Measurements from ENCODE around the gene LRRC75A.
"Not testable (repeated sequence)": the region's sequence is repeated elsewhere in the genome, so short reads cannot be mapped to it uniquely, and the experiment has no call there.

Gene LRRC75A

DNA sequence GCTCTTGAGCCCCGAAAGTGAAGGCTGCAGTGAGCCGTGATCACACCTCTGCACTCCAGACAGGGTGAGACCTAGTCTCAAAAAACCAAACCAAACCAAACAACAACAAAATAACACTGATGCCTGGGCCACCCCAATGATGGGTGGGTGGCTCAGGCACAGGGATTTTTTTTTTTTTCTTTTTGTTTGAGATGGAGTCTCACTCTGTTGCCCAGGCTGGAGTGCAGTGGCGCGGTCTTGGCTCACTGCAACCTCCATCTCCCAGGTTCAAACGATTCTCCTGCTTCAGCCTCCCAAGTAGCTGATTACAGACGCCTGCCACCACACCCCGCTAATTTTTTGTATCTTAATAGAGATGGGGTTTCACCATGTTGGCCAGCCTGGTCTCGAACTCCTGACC is 39.7 kb downstream of the LRRC75A start:
- DNase-seq (ENCODE audit: low read depth, low spot score) = not testable (repeated sequence)

DNA sequence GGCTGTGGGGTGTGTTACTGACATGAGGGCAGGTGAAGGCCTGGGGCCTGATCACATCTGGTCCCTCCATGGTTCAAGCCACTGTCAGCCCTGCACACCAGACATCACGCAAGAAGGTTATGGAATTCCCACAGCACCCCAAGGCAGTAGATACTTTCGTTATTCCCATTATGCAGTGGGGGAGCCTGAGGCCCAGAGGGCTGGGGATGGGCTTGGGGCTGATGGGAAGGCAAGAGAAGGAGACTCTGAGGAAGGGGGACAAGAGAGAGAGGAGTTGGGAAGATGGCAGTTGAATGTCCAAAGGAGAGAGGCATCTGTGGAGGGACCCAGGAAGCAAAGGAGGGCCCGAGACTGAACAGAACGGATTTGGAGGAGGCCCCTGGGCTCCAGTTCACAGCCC is 42.0 kb downstream of the LRRC75A start:
- DNase-seq (ENCODE audit: low read depth, low spot score) = no peak

DNA sequence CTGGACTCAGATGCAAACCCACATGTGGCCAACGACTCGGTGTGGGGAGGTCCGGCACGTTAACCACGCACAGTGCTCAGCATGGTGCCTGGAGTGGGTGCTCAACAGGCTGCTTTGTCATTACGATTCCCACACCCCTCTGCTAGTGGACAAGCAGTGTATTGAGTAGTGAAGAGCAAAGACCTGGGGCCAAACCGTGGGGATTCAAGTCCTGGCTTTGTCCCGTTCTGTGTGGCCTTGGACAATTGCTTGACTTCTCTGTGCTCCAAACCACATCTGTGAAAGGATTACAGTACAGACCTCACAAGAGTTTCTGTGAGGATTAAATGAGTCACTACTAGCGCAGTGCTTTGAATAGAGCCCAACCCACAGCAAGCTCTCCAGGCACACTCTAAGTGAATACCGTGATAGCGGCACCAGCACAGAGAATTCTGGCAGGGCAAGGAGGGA is 42.8 kb downstream of the LRRC75A start:
- DNase-seq (ENCODE audit: low read depth, low spot score) = no peak

DNA sequence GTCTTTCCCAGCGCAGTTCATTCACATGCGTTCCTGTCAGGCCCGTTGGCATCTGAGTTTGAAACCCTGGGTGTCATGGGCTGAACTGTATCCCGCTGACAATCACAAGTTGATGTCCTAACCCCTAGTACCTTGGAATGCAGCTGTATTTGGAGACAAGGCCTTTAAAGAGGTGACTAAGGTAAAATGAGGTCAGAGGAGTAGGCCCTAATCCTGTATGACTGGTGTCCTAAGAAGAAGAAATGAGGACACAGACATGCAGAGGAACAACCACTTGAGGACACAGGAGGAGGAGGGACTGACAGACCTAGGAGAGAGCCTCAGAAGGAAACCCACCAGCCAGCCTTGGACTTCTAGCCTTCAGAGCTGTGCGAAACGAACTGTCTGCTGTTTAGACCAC is 43.5 kb downstream of the LRRC75A start:
- DNase-seq (ENCODE audit: low read depth, low spot score) = no peak

DNA sequence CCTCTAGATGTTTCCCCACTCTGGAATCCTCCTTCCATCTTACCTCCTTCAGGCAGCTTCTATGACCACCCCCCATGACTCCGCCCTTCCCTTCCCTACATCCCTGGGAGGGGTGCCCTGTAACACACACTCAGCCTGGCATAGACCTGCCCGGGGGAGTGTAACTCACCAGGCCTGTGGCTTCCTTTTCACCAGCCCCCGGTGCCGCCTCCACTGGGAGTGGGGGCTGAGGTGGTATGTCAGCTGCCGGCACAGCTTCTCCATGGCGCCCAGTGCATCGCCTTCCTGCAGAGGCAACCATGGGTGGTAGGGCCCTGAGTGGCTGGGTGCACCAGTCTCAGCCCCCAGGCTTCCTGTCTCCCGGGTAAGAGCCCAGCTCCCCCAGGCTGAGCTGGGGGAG is 44.3 kb downstream of the LRRC75A start:
- DNase-seq (ENCODE audit: low read depth, low spot score) = no peak

DNA sequence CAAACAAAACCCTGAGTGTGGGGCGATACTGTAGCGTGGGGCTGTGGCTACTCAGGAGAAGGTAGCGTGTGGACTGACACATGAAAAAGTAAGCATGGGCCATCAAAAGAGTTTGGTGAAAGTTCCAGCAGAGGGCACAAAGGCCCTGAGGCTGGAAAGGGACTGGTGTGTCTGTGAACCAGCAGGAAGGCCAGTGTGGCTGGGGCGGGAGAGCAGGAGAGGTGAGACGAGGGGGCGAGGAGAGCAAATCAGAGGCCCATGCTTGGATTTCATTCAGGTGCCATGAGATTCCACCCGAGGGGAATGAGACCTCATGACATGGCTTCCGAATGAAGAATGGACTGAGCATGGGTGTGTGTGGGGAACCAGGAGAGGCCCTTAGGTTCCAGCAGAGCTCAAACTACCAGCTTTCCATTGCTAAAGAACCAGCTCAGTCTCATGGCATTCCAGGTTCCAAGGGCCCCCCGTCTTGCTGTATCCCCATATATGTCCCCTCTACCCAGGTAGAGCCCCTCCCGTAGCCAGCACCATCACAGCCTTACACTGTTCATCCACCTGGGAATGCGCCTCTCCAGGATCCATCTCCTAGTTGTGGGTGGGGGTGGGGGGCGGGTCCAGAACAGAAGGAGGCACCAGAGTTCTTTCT is 45.5 kb downstream of the LRRC75A start:
- no peak for DNase-seq (ENCODE audit: low read depth, low spot score)

DNA sequence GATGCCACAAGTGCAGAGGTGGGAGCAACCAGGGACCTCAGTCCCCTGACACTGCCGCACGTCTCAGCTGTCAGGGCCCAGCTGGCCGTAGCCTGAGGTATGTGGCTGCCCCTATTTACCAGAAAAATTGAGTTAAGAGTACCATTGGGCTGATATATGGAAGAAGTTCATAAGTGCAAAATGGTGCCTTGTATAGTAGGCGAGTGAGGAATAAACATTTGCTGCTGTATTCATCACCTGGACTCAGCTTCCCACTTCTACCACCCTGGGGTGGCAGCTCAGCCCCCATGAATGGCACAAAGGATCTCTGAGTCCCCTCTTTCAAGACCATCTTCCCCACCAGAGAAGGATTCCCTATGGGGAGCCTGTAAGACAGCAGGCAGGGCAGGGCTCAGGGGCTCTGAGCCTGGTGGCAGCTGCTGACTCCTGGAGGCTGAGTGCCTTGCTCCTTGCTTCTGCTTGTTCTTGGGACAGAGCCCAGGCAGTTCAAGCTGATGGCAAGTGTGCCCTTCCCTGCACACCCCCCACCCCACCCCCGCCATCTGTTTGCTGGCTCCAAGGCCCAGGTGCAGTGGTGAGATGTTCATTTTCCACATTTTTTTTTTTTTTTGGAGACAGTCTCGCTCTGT is 47.6 kb downstream of the LRRC75A start:
- DNase-seq (ENCODE audit: low read depth, low spot score) = no peak

DNA sequence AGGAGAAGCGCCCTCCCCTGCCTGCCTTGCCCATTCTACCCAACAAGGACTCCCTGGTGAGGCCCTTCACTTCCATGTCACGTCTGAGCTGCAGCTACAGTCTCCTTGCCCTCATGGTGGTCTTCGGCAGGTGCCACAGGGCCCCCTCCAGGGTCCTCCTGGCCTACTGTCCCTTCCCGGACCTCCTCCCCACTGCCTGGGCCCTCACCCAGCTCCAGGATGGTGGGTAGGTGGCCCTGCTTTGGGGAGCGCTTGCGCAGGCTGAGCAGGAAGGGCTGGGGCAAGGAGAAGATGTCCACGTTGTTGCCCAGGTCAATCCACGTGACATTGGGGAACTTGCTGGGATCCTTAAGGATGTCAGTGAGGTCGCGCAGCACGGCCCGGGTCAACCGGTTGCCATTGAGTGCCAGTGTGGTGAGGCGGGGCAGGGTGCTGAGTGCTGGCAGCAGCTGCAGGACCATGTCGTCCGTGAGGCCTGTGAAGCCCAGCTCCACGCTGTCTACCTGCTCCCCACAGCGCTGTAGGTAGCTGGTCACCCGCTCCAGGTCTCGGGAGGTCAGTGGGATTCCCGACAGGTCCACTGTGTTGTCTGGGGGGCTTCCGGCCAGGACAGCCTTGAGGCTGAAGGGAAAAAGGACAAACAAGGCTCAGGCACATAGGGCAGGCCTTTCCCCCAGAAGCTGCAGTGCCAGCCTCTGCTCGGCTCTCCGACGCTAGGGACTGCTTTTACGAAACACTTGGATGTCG is 48.3 kb downstream of the LRRC75A start:
- no peak for DNase-seq (ENCODE audit: low read depth, low spot score)

DNA sequence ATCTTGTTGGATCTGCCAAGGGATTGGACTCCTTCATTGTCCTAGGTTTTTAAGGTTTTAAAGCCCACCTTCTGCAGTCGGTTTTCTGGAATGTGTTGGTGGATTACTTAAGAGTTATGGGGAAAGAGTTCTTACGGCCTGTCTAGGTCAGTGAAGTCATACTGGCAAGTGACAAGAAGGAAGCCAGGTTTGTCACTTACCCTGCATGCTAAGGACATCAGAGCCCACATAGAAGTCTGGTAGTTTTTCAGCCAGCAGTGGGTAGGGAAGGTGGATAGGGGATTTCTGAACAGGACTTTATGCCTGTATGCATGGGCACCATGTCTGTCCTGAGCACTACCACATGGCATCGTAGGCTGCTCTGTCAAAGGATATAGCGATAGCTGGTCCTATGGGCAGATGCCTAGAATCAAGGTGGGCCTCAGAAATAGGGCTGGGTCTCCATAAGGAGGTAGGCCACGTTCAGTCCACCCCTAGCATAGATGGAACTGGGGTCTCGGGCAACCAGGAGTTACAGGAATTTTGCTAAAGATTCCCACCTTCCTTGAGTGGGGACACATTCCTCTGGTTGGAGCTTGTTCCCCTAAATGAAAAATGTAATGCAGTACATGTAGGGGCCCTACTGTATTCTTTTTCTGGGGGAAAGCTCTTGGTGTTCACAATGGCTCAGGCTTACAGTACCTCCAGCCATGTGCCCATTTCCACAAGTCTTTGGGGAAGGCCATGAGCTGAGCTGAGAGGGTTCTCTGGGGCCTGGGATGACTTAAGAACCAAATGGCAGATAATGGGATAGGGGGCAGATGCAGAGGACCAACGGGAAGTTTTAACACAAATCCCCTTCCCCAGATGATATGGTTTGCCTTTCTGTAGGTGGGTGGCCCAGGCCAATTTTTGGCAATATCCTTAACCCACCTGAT is 49.1 kb downstream of the LRRC75A start:
- DNase-seq (ENCODE audit: low read depth, low spot score) = no peak

DNA sequence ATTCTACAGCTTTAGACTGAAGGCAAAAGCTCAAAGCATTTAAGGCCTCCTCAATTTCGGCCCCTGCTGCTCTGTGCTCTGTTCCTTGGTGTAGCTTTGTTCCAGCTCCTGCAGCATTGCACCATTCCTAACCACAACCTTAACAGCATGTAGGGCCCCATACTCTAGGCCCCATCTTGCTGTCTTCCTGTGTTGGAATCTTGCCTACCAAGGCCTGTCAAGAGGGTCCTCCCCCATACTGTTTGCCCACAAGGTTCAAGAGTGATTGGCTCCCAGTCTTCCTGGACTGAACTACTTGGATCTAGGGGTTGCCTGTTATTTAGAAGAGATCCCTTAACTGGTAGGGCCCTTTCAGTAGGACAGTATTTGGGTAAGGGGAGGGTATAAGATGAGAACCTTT is 49.9 kb downstream of the LRRC75A start:
- DNase-seq (ENCODE audit: low read depth, low spot score) = no peak

DNA sequence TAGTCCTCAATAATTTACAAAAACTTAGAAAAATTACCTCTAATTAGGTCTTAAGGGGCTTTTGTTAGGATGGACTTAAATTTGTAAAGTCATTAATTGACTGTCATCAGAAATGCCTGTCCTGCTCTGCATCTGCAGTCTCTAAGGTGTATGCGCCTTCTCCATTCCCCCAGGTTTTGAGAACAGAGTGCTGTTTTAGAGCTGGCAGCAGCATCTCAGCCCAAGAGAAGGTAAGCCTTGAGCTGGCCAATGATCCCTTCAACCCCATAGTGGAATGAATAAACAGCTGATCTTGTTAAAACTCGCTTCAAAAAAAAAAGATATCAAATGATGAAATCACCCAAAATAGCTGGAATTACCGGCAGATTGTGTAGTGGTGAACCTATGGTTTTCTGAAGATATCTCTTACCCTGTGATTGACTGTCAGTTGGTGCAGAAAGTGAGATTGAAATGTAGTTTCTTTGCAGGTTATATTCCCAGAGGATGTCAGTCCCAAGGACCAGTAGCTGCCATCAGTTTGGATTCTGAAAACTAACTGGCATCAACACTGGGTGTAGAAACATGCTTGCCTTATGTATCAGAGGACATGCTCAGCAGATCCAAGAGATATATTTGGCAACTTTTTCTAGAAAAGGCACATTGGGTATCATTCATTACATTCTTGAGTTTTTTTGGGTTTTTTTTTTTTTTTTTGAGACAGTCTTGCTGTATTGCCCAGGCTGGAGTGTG is 50.9 kb downstream of the LRRC75A start:
- DNase-seq (ENCODE audit: low read depth, low spot score) = no peak

DNA sequence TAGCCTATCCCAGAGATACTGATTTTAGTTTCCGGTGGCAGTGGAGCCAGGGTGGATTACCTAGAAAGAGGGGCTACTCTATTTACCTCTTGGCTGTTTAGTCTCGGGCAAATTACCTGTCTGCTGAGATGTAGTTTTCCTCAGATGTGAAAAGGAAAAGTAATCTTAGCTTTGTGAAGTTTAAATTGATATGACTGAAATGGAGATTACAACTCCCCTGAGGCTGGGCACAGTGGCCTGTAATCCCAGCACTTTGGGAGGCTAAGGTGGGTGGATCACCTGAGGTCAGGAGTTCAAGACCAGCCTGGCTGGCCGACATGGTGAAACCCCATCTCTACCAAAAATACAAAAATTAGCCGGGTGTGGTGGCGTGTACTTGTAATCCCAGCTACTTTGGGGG is 51.6 kb downstream of the LRRC75A start:
- not testable (repeated sequence) for DNase-seq (ENCODE audit: low read depth, low spot score)

DNA sequence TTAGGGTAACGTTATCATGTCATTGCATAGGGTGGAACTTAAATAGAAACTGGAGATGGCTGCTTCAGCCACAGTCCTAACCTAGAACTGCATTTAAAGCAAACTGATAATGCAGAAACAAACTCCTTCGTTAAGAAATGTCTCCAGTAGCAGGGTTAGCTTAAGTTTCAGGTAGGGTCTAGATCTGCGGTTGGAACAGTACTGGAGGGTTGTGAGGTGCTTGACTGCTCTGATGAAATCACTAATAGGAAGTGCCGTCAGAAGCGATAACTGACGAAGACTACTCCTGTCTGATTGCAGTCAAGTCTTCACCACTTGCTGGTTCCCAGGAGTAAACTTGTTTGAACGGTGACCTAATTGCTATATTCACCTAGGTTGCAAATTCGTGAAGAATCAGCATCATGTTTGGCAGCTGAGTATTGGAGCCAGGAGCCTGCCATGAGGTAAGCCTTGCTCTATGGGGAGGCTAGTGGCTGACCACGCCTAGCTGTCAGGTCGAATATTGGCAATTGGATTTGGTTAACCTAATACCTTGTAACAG is 52.1 kb downstream of the LRRC75A start:
- no peak for DNase-seq (ENCODE audit: low read depth, low spot score)

DNA sequence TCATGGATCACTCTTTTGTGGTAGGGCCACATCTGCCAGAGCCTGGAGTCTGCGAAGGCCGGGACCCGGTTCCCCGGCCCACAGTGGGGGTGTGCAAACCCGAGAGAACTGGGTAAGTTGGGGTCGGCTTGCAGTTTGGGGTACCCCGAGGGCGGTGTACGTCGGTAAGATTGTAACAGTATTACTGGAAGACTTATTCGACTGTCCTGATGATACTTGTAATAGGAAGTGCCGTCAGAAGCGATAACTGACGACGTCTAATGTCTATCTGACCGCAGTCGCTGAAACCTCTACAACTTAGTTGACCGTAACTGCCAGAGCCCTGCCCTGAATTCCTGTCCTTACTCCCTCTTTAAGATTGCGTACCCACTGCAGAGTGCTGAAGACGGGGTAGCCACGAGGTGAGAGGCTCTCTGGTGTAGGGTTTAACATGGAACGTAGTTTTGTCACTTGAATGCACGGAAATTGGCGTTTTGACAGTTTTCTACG is 52.6 kb downstream of the LRRC75A start:
- DNase-seq (ENCODE audit: low read depth, low spot score) = no peak

DNA sequence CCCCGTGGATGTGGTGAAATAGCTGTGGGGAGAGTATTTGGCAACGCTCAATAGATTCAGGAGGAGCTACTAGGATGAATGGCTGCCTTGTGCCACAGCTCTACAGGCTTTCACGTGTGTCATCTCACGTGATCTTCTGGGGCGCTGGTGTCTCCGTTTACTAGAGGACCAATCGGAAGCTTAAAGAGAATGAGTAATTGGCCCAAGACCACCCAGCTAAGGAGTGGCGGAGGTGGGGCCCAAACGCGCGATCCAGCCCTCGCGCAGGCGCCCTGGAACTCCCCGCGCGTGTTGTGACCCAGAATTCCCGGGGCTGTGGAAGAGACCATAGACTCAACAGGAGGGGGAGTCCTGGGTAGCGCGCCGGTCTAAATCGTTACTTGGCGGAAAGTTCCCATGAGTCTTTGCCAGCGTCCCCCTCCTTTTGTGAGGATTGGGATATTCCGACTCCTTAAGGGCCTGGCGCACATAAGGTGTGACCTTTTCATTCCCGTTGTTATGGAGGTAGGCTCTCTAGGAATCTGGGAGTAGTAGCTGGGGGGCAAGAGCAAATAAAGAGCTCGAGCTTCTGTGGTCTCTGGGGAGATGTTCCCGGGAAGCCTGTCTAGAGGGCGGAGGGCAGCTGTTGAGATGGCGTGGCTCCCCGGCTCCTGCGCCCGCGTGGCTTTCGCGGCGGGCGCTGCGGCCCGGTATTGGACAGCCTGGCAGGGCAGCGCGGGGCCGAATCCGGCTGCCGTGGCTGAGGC is 53.3 kb downstream of the LRRC75A start:
- peak; percentile 90 for DNase-seq (ENCODE audit: low read depth, low spot score)

DNA sequence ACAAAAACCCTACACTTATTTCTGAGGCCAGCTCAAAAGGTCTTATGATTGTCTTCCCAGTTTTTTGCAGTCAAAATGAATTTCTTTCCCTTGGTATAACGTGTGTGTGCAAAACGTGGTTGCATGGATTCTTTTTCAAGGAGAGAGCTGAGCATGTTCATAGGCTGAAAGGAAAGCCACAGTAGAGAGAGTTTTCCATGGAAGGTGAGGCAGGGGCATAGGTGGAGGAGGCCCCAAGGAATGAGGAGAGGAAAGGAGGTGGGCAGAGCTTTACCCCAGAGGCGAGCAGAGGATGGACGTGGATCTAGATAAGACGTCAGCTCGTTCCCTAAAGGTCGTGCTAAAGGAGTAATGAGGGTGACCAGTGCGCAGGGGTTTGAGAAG is 53.8 kb downstream of the LRRC75A start:
- no peak for DNase-seq (ENCODE audit: low read depth, low spot score)

DNA sequence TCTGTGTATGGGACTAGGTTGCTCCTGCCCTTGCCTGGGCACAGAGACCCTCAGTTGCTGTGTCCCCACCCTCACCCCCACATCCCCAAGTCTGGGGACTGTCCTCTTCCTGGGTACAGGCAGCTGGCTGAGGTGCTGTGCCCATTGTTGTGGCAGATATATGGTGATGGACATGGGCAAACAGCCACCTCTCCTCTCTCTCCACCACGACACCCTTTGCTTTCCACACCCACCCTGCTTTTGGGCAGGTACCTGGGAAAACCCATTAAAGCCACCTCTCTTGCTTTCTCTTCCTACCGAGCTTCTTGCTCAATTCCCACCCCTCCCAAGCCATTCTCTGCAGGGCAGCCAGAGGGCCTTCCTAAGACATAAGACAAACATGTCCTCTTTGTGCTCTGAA is 54.9 kb downstream of the LRRC75A start:
- DNase-seq (ENCODE audit: low read depth, low spot score) = no peak

DNA sequence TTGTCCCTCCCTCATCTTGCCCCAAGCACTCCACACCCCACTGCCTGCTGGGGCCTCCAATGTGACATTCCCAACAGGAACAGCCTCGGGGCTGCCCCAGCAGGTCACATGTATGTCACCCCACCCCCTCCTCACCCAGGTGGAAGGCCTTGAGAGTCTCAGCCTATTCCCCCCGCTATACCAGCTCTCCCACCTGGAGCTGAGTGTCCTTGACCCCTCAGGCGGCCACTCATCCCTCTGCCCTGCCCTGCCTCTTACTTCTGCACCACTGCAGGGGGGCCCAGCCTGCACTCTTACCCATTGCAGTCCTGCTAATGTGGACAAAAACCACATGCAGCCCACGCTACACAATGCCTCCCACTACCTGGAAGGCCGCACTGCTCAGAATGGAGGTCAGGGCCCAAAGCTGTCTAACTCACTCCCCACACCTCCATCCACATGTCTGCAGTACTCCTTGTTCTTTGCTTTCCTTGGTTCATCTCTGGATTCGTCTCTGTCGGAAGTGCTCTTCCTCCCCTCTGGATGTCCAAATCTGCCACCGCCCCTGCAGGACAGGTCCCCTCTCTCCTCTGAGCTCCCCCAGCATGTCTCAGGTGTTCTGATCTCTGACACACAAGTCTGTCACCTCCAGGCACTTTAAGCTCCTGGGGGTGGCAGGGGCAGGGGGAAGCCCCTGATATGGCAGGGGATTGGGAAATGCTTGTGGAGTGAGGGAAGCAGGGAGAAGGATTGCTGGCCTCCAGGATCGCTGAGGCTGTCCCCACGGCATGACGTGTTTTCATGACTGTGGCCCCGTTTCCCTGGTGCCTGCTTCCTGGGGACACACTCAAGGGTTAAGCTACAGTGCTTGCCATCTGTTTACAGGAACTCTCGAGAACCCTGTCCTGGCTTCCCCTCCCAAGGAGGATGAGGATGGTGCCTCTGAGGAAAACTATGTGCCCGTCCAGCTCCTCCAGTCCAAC is 55.8 kb downstream of the LRRC75A start:
- DNase-seq (ENCODE audit: low read depth, low spot score) = no peak

DNA sequence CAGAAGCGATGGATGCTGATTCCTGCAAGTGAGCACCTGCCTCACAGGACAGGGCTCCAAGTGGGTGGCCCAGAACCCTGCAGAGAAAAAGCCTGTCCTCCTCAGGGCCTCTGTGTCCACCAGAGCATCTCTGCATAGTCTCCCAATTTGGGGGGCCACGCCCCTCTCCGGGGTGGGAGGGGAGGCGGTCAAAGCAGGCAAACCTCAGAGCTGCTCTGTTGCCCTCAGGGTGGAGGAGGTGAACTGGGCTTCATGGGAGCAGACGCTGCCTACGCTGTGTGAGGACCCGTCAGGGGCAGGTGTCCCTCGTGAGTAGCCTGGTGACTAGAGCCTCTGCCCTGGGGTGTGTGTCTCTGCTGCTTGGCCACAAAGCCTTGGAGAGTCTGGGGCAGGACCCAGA is 57.3 kb downstream of the LRRC75A start:
- DNase-seq (ENCODE audit: low read depth, low spot score) = no peak
